Measurements from ENCODE around the gene FSHR.

FSHR gene

GRCh38 chr2:49154140-49154539 is at the start of gene FSHR:
Gene FSHR (minus strand): TSS chr2:49154515. CDS start chr2:49154417, 98 bp downstream.
- DNase-seq: no peak

DNA sequence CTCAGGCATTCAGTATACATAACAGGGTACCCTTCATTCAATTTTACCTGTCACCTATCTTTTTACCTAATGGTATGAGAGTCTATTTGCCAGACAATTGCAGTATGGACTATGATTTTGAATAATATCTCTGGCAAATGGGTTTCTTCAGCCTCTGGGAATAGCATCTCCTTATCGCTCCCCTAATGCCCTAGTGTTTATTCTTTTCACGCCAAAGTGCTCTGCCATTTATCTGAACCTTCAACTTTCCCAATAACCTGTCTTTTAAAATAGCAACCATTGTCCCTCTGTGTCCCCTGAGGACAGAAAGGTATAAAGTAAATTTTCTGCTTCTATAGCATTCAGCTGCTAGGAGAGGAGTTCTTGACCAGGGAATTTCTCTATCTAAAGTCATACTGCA is 45.0 kb upstream of the FSHR start:
- no peak for DNase-seq

GRCh38 chr2:49194701-49195100 is 40.4 kb upstream of the FSHR start:
- no peak for DNase-seq

- DNase-seq: no peak
Observed at GRCh38 chr2:49192036-49192435, 37.7 kb upstream of the FSHR start.

DNA sequence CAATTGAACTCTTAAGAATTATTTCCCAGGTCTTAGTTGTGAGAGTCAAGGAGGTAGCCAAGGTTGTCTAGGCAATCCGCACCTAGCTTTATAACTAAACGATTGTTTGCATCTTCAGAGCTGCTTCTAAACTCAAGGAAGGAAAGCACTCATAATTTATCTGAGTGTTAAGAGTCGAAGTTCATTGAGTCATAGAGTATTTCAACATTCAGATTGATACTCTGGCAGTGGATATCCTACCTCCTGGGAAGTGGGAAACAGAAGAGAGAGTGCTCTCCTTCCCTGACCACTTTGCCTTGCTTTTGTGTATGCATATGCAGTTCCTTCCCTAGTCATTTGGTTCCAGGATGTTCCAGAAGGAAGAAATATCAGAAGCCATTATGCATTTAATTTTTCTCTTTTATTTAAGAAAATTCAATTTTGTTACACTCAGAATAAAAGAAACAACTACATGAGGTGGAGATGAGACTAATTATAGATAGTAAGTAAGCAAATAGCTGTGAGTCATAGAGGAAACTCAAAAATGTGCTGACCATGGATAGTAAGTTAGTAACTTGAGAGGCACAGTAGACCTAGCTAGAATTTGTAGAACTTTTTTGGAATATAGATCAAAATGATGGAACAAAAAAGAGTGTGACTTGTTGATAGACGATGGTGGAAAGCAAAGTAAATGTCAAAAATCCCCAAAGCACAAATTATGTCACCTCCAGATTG is 35.4 kb upstream of the FSHR start:
- no peak for DNase-seq

DNA sequence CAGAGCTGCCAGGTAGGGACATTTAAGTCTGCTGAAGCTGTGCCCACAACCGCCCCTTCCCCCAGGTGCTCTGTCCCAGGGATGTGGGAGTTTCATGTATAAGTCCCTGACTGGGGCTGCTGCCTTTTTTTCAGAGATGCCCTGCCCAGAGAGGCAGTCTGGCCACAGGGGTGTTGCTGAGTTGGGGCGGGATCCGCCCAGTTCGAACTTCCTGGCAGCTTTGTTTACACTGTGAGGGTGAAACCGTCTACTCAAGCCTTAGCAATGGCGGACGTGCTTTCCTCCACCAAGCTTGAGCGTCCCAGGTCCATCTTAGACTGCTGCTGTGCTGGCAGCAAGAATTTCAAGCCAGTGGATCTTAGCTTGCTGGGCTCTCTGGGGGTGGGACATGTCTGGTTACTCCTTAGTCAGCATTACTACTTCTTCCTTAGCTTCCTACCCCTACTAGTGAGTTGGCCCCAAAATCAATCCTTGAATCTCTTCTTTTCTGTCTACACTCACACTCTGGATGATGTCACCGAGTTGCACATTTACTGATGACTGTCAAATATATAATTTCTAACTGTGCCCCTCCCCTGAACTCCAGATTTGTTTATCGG is 31.8 kb upstream of the FSHR start:
- no peak for DNase-seq

DNA sequence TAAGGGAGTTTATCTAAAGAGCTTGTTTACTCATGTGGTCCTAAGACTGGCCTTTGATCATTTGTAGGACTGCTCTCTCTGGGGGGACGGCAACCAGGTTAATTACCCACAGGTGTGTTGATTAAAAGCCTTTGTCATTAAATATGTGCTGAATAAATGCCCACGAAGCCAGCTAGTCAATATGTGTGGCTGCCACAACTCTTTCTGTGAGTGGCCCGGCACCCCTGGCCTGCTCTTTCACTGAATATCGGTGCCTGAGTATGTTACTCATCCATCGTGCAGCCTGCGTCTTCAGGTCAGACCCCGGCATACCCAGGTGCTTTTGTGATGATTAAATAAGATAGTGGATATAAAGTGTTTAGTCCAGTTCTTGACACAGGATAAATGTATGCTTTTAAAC is 24.3 kb upstream of the FSHR start:
- DNase-seq: no peak

GRCh38 chr2:49177194-49177593 is 22.9 kb upstream of the FSHR start:
- DNase-seq: no peak

GRCh38 chr2:49175831-49176230 is 21.5 kb upstream of the FSHR start:
- no peak for DNase-seq

DNA sequence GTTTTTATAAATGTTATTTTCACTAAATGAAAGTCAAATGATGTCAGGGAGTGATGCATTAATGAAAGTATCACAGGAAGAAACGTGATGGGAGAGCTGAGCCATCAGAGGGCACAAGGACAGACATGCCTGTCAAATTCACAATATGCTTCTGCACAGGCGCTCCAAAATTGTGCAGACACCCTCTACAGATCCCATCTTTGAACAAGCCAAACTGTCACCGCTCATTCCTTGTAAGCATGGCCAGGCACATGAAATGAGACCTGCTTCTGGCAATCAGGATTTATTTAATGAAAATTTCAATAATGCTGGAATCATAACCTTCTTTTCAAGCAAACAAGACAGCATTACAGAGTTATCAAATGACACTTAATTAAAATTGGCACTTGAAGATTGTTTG is 20.4 kb upstream of the FSHR start:
- no peak for DNase-seq

DNA sequence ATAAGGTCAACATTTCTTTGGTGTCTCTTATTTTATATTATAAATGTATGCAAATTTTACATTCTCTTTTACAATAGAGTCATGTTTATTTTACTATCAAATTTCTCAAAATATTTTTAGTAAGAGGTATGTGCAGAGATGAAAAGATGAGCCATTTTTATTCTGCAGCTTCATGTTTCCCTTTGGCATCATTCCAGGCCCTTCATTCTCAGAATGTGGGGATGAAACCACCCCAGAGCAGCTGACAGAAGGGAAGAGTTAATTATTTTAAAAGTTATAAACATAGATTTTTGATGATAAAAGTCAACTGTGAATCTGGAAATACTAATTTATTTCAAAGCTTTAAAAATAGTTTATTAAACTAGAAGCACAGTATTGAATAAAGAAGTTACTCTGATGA is 12.8 kb upstream of the FSHR start:
- DNase-seq: no peak

- no peak for DNase-seq
Observed at GRCh38 chr2:49165662-49166061, 11.3 kb upstream of the FSHR start.

- DNase-seq: no peak
Observed at GRCh38 chr2:49164729-49165128, 10.4 kb upstream of the FSHR start.

DNA sequence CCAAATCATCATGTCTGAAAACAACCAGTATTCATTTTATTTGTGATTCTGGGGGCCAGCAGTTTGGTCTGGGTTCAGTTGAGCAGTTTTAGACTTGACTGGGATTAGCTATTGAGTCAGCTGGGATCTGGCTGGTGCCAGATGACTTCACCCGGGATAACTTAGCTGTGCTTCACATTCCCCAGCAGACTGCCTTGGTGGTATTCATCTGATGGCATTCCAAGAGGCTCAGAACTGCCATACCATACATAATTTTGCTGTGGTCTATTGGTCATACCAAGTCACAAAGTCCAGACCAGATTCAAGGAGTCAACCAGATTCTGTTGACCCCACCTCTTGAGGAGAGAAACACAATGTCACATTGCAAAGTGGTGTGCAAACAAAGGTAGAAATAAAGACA is 7.8 kb upstream of the FSHR start:
- DNase-seq: no peak

DNA sequence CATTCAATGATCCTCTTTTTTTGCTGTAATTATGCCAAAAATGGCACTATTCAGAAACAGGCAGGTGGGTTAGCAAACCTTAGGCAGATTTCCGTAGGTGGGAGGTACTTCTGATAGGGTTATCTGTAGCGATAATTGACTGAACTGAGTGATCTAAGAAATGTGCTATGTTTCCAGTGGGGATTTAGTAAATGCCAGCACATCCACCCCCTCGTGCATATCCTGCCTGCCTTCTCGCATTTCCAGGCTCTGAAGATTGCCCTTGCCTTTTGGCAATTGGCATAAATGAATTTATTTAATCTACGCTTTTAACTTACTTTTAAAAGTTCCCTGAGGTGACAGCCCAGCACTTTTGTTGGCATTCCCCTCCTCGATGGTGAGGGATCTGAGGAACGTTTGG is 576 bp upstream of the FSHR start:
- no peak for DNase-seq

GRCh38 chr2:49153252-49153651 is 1.1 kb downstream of the FSHR start:
- no peak for DNase-seq

DNA sequence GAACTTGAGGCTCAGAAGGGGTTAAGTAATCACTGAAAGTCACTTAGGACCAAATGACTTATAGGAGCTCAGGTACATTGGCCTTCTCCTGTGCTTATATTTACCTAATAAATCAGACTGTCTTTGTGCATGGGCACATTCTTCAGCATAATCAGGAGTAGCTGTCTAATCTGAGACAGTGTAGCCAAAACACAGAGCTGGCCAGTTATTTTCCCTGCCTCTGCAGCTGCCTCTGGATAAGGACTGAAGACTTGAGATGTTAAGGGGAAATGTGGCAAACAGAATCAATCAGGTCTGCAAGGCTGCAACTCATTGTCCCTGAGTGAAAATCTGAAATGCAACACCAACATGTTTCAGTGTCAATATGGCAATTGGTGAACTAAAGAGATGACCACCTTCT is 1.5 kb downstream of the FSHR start:
- no peak for DNase-seq

GRCh38 chr2:49146401-49146800 is 7.9 kb downstream of the FSHR start:
- no peak for DNase-seq

GRCh38 chr2:49131801-49132200 is 22.5 kb downstream of the FSHR start:
- DNase-seq: no peak

GRCh38 chr2:49129034-49129433 is 25.3 kb downstream of the FSHR start:
- DNase-seq: no peak

DNA sequence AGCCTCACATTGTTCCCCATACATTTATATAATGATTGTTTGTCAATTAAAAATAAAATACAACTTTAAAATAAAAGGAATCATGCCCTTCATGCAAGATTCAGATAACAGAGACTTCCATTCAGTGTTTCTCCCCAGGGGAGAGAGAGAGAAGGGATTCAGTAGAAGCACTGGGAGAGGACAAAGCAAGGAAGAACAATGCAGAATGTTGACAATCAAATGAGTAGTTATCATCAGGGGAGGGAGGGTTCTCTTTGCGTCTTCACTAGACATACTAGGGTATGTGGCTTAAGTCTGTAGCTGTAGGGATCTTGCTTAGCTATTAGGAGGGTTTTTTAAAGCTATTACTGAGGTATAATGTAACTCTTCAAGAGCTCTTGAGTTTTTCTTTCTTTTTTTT is 30.7 kb downstream of the FSHR start:
- peak; percentile 19 for DNase-seq

DNA sequence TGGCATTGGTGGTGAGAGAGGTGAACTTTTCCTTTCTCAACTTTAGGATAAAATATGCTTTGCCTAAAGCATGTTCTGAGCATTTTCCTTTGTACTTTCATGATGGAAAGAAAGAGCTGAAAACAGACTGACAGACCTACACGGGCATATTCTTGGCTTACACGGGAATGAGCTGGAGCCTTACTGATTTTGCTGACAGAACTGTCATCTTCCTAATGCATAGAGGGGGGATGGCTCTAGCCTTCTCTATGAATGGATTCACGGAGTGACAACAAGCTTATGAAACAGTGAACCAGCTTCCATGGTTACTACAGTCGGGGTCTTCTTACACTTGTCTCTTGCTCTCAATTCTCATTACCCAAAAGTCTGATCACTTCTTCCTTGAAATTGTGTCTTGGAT is 32.2 kb downstream of the FSHR start:
- no peak for DNase-seq

DNA sequence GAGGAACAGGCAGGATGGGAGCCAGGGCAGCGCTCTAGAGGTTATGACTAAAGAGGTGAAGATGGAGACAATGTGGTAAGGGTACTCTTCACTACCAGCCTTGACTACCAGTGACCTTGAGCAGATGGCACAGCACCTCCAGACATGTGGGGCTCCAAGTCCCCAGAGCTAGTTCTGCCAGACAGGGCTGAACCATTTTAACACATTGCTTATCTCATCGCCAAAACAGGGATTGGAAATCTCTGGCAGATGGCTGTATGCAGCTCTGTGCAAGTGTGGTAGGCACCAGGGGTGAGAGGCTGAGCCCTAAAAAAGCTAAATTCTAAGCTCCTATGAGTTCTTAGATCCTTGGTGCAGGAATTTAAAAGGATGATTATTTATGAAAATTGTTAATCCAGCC is 41.3 kb downstream of the FSHR start:
- no peak for DNase-seq

DNA sequence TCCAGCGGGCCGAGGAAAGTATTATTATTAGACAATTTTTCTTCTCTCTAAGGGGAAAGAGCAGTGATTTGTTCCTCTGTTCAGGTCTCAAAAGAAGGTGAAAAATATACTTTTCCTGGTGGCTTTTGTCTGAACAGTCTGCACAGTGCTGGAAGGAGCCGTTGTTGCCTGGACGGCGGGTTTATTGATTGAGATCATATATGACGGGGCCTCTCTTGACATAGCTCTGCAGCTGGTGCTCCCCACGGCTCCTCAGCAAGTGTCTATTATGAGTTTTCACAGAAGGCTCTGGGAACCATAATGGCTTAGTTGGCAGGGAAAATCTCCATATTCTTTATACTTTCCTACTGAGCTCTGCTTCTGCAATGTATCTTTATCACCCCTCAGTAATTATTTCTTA is 42.9 kb downstream of the FSHR start:
- peak; percentile 21 for DNase-seq

DNA sequence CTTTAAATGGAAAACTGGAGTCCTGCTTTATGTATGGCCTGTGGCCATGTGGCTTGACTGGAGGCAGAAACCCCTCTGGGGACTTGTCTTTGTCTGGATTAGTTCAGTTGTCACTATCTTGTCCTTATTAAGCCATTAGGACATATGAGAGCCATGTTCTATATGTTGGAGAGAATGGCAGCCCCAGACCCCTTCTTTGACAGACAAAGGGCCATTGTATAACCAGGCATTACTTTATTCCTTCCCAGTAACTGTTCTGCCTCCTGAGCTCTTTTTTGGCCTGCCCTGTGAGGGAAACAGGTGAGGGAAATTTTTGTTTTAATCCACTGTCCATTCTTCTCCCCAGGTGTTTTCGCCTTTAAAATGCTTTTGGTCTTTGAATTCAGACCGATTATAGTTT is 43.3 kb downstream of the FSHR start:
- no peak for DNase-seq
